Measurements from ENCODE around the gene ERBB4.

- TF ChIP-seq CTCF (conservative IDR thresholded peaks at IDR 0.05; ENCODE audit: low read depth, low read length) (no peak), EZH2 (IDR thresholded peaks at IDR 0.05; ENCODE audit: borderline replicate concordance, low read depth, low read length, poor library complexity, severe bottlenecking) (no peak)
Observed at GRCh38 chr2:212156088-212156487, 382.5 kb downstream of the ERBB4 start.
